NCI-H2227 (cell line): ENCODE results near the gene GLP1R.
A peak's percentile ranks its signal among the peaks of the same experiment; 100 is the strongest.

Experiments
- DNase-seq: peaks from one replicate; lab custom pipeline; 2025; ENCODE audit not compliant: unreplicated experiment; lab: John Stamatoyannopoulos, UW

The GLP1R gene

DNA sequence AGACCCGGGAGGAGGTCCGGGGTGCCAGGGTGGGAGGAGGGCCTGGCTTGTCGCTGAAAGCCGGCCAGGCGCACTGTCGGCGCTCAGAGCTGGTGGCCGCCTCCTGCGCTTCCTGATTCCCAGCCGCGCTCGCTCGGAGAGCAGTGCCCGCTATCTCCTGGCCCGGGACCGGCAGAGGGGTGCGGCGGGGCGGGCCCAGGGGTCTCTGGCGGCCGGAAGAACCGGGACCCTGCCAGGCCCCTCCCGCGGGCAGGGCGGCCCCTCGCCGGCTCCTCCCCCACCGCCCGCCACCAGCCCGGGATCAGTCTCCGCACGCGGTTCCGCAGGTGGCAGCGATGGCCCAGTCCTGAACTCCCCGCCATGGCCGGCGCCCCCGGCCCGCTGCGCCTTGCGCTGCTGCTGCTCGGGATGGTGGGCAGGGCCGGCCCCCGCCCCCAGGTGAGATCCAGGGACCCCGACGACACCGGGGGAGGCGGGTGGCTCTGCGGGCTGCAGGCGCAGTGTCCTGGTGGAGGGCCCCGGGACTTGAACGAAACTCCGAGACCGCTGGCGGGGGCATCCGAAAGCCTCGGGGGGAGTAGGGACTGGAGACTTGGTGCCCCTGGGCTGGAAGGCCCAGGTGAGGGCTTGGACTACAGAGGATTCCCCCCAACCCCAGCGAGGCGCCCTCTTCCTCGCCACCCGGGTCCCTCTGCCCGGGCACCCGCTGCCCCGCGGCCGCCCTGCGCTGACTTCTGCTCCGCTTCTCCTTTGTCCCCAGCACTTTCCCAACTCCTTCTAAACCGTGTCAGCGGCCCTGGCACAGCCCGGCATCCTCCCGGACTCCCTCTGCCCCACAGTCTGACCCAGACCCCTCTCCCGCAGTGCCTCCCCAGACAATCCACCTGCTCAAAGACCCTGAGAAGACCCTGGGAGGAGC, at the start of gene GLP1R:
TSS of gene GLP1R (plus strand) at position 301 of the 919 bp plus-strand sequence. CDS start at position 361, 60 bp downstream.
- peak; percentile 23 for DNase-seq

DNA sequence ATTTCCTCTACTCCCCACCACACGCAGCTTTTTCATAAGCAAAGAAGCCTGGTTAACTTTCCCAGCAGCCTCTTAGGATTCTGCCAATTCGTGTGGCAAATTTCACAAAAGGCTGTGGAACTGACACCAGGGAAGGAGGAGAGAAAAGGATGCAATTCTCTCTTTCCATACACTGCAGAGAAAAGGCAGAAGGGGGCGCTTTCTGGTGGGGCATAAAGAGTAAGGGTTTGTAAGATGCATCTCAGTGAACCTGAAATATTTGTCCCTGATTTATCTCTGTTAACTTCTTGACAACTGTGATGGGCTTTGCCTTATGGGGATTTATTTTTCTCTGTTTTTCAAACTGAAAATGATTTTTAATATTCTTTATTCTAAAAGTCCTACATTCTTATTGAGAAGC, 45.5 kb upstream of the GLP1R start:
- DNase-seq: peak; percentile 8

DNA sequence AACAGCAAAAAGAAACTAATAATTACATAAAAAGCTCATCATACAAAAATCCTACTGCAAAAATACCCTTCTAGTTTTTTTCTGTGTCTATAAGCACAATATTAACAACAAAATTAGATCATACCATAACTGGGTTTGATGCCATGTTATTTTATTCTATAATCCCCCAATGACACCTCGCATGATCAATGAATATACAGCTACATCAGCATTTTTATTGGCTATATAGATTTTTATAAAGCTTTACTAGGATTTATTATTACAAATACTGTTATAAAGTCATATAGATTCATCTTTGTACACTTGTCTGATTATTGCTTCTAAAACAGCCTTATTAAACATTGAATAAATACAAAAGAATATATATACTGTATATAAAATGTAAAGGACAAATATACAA, 45.1 kb upstream of the GLP1R start:
- DNase-seq: no peak

DNA sequence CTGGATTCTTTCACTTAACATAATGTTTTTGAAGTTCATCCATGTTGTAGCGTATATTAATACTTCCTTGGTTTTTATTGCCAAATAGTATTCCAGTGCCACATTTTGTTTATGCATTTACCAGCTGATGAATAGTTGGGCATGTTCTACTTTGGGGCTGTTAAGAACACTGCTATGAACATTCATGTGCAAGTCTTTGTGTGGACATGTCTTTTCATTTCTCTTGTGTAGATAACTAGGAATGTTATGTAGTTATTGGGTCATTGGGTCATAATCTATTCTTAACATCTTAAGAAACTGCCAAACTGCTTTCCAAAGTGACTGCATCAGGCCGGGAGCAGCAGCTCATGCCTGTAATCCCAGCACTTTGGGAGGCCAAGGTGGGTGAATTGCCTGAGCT, 43.8 kb upstream of the GLP1R start:
- no peak for DNase-seq

DNA sequence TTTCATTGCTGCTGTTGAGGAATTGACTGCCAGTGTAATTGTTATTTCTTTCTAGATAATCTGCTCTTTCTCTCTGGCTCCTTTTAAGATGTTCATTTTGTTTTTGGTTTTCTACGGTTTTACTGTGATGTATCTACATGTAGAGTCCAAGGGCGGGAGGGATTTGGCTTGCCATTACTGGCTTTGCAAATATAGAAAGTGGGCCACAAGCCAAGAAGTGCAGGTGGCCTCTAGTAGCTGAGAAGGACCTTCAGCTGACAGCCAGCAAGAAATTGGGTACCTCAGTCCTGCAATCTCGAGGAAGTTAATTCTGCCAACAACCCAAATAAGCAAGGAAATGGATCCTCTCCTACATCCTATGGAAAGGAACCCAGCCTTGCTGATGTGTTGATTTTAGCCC, 42.8 kb upstream of the GLP1R start:
- DNase-seq: no peak

DNA sequence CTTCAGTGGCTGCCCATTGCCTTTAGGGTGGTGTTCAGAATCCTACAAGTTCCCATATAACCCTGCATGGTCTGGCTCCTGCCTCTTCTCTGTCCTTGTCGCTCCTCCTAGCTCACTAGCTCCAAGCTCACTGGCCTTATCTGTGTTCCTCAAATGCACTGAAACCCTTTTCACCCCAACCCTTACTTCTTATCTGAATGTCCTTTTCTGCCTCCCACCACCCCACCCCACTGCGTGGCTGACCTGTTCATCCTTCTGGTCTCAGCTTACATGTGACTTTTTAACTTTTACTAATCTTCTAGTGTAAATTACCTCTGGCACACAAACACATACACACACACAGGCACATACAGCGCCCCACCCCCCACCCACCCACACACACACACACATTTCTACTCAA, 41.0 kb upstream of the GLP1R start:
- no peak for DNase-seq

DNA sequence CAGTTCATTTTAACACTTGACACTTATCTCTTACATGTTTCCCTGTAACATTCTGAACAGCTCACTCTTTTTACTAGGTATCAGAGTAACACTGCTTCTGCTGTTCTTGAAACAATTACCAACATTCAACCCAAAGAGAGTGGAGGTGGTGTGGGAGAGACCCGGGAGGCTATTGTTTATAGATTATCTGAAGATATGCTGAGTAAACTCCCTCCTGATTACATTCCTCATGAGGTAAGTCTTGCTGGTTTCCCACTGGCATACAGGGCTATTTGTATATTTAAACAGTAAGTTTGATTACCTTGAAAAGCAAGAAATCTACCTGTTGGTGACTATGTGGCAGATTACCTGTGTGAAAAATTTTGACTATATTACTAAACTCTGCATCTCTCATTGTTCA, 39.8 kb upstream of the GLP1R start:
- DNase-seq: no peak

DNA sequence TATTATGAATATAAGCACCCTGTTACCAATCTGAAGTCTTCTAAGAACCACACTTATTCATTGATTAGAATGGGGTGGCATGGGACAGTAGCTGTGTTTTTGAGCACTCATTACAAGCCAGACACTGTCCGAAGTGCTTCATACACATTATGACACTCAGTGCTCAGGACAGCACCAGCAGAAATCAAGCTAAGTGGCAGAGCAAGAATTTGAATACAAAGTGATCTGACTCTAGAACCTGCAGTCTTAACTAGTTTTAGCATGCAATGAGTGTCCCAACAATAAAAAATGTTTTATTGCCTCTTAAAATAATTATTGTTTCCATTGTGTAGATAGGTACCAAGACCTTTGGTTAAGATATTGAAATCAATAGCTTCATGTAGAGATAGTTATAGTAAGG, 39.1 kb upstream of the GLP1R start:
- DNase-seq: no peak

DNA sequence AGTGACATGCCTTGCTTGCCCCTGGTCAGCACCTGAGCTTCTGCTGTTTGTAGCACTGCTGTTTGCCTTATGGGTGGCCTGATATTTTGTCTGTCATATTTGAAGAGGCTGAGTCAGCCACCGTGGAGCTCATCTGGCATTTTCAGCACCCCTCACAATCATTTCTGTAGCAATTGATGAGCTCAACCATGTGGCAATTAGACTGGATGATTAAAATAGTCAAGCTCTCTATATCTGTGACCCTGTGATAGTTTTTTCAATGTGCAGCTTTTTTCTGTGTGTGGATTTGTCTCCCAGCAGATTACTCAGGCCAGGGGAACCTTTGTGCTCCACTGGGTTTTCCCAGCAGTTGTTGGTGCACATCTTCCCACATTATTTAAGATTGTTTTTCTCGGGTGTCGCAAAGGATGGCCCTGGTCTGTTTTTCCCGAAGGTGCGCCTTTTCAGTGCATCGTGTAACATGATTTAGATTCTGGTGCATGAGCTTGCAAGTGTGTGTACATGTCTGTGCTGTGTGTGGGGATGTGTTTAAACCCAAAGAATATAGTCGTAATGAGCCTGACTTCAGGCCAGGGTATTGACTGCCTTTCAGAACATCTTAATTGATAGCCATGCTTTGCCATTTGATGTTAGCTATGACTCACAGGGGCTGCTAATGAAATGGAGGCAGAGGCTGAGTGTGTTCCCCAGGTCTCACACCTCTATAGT, 31.6 kb upstream of the GLP1R start:
- no peak for DNase-seq

DNA sequence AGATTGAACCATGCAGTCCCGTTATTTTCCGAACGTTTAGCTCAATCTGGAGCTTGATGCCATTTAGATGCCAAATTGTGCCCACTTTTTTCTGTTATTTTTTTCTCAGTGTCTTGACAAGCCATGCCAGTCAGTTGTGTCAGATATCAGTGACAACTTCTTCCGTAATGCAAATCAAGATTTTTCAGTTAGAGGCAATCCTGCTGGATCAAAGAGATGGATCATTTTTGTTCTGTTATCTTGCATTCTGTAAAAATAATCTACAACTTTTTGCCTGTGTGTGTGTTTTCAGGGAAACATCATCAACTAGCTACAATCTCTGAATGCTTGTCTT, 31.1 kb upstream of the GLP1R start:
- DNase-seq: no peak

DNA sequence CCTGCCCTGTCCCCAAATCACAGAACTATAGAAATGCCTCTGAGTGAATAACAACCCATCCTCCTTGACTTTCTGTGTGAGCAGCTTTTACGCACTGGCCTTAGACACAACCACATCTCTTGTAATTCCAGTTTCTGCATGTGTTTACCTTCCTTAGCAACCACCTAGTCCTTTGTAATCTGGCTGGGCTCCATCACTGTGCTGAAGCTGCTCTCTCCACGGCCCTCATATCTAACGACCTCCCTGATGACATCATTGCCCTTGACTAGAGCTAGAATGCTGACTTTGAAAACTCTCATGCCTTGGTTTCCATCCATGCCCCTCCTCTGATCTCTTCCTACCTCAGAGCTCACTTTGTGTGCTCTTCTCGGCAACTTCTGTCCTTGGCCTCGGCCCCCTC, 30.5 kb upstream of the GLP1R start:
- no peak for DNase-seq

DNA sequence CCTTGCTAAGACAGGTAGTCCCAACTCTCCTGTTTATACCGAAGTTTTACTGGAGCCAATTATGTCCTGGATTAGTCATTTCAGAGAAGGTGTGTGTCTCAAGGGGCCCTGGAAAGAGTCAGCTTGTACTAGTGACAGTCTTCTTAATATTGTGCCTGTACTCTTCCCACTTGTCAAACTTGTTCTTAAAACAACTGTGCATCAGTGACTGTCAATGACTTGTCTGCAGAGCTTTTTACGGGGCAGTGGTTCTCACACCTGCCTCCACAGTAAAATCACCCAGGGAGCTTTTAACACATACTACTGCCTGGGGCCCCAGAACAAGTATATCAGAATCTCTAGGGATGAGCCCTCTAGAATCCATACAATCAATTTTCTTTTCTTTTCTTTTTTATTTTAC, 28.4 kb upstream of the GLP1R start:
- no peak for DNase-seq

DNA sequence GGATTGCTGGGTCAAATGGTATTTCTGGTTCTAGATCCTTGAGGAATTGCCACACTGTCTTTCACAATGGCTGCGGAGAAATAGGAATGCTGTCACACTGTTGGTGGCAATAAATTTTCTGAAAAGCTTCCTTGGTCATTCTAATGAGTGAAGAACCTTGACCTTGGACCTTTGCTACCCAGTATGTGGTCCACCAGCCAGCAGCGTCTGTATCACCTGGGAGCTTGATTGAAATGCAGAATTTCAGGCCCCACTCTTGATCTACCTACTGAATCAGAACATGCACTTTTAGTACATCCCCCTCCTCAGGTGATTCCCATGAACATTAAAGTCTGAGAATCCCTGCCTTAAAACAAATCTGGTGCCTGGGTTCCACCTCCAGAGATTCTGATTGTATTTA, 27.5 kb upstream of the GLP1R start:
- no peak for DNase-seq

DNA sequence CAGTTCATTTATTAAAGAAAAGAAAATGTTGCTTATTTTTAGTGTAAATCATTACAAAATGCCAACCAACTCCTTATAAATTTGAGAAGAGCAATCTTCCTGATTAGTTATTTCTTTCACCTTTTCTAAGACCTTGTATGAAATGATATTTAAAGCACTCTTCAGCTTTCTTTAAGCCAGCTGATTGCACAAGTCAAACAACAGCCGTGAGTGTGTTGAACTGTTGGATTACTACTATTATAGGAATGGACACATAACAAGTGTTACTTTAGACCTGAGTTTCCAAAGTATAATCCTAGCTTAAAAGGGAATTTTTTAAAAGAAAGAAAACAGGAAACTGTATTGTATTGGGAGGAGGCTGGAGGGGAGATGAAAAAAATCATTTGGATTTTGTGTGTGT, 26.8 kb upstream of the GLP1R start:
- DNase-seq: no peak

DNA sequence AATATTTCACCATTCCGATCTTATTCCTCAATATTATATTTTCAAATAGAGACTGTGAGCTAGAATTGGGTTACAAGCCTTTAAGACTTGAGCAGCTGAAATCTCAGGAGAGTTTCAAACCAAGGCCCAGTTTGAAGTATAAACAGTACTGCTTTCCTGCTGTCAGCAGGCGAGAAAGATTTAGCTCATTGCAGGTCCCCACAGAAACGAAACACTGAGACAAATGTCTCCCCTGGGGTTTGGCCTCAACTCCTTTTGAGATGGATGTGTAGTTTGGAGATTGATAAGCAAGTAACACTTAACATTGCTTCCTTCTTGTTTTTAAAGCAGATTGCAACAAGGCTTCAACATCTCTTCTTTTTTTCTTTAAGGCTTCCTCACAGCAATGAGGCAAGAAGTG, 22.4 kb upstream of the GLP1R start:
- DNase-seq: no peak

DNA sequence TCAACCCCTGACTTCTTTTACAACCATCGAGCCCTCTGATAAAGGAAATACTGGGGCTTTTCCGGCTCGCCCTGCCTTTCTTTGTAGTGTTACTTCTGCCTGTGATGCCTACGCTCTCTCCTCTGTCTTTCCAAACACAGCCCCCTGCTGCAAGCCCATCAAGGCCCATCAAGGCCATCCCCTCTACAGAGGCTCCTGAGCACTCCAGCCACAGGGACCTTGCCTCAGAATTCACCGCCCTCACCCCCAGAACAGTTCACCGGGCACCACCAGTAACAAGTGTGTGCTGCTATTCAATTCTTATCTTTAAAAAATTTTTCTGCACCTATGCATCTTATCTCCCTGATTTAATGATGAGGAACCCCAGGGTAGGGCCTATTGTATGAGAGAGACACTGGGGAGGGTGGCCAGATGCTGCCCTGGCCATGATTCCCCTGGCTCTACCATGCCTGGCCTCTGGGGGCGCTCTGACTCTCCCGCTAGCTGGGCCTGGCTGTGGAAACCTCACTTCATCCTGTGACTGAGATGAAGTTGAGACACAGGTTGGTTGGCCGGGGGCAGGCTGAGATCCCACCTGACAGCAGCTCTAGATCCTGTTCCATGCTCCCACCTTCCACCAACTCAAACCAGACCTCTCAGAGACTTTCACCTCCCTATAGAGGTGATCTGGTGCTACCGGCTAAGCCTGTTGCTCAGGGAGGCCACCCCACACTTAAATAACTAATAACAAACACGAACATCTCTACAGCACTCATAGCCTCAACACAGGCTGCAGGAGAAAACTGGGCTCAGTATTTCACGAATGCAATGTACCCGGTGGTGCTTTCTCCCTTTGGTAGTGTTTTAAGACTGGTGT, 19.2 kb upstream of the GLP1R start:
- no peak for DNase-seq

DNA sequence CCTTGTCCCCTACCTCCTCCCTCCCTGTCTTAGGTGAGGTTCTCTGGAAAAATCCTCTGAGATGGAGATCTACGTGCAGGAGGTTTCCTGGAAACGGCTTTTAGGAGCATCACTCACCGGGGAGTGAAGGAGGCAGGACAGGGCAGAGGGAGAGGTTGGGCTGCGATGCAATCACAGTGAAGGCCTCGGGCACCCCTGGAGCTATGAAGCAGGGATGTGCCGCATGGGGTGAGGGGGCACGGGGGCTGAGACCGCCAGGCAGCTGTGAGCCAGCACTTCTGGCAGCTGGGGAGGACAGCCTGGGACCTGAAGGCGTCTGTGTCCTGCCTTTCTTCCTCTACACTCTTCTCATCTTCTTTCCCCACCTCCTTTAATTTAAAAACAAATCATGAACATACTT, 12.9 kb upstream of the GLP1R start:
- DNase-seq: no peak

DNA sequence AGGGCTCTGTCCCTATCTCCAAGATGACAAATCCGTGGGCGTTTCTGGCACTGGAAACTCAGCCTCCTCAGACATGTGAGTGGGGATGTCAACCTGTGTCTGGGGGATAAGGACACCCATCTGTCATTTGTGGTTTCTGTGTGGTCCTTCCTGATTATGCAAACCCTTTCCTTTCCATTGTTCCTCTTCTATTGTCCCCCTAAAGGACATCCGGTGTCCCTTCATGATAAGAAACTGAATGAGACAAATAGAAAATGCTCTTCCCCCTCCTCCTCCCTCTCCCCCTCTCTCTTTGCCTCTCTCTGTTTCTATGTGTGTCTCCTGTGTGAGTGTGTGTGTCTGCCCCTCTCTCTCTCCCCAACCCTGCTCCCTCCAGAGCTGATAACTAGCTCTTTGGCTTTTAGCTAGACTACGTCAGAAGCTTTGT, 11.5 kb upstream of the GLP1R start:
- DNase-seq: no peak

DNA sequence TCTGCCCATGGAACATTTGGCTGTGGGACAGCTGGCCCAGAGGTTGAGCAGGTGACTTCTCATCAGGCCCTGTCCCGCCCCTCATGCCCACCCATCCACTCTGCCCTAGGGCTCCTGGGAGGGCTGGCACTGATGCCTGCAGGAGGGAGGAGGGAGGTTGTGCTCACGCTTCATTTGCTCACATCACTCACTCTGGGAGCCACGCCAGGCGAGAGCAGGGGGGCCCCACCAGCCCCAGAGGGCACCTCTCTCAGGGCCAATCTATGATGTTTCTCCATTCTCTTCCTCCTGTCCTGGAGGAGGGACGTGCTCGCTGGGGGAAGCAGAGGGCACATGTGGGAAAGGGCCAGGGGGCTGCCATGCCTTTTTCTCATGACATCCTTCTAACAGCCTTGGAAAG, 10.9 kb upstream of the GLP1R start:
- DNase-seq: no peak

DNA sequence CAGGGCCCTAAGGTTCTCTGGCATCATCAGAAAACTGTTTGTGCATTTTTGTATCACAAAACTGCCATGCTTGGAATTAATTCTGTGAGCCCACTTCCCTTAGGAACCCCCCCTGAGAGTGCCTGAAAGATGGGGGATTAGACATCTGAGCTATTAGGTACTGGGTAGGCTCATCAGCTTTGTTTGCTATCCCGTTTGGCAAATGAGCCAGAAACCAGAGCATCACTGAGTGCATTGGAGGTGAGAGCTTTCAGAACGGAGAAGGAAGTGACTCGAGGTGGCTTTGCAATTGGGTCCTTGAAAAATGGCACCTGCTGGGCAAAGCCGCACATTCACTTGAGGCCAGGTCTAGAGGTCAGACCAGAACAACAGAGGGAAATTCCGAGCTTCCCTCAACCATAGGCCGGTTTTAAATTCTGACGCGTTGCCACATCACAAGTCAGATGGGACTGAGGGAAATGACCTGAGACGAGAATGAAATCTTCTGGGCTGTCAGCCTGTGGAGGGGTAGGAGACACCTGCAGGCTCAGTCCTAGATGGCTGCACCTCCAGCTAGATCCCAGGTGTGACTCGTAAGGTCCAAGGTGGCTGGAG, 8.4 kb upstream of the GLP1R start:
- no peak for DNase-seq

DNA sequence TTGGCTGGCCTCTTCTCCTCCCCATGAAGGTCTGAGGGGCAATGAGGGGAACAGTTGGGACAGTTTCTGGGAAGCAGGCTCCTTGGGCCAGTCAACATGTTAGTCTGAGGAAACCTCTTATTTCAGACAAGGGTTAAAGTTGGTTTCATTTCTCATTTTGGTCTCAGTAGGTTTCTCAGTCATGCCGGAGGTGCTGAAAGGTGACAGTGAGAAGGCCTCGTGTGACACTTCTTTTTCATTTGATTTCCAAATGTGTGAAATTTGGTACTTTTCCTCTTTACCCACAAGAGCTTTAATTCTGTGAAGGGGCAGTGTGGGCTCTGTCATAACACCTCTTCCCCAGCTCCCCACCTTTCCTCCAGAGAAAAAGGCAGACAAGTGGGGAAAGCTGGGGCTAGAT, 7.5 kb upstream of the GLP1R start:
- DNase-seq: no peak
